Trophoblast cell (in vitro differentiated cells and primary cell): ENCODE results near the gene TUBB.
"Not testable (repeated sequence)": the region's sequence is repeated elsewhere in the genome, so short reads cannot be mapped to it uniquely, and the experiment has no call there.

ENCODE experiments used
- DNase-seq, 2 donors: peaks; one replicate each; pipeline ENCODE4 v3.0.0-alpha.2; 2016
- H2AFZ ChIP-seq: 2 replicates; pipeline ENCODE4 v1.6.1; 2013; ENCODE audit warnings: low read length, moderate library complexity, mild to moderate bottlenecking; ENCODE audit not compliant: insufficient read depth, poor library complexity
- H2AK5ac ChIP-seq: 2 replicates; pipeline ENCODE4 v1.6.1; 2013; ENCODE audit warnings: mild to moderate bottlenecking, low read length
- H2BK120ac ChIP-seq: 2 replicates; pipeline ENCODE4 v1.6.1; 2013; ENCODE audit warnings: low read length, mild to moderate bottlenecking, moderate library complexity; ENCODE audit not compliant: insufficient read depth, poor library complexity
- H2BK12ac ChIP-seq: 2 replicates; pipeline ENCODE4 v1.6.1; 2013; ENCODE audit warnings: mild to moderate bottlenecking, low read length, moderate library complexity
- H2BK5ac ChIP-seq: 2 replicates; pipeline ENCODE4 v1.6.1; 2013; ENCODE audit warnings: low read length, low read depth, moderate library complexity, mild to moderate bottlenecking; ENCODE audit not compliant: poor library complexity
- H3K14ac ChIP-seq: 2 replicates; pipeline ENCODE4 v1.6.1; 2013; ENCODE audit warnings: mild to moderate bottlenecking, low read length
- H3K18ac ChIP-seq: 2 replicates; pipeline ENCODE4 v1.6.1; 2013; ENCODE audit warnings: mild to moderate bottlenecking, low read length
- H3K23ac ChIP-seq: 2 replicates; pipeline ENCODE4 v1.6.1; 2013; ENCODE audit warnings: low read length
- H3K27ac ChIP-seq: 2 replicates; pipeline ENCODE4 v1.5.1; 2013; ENCODE audit warnings: low read depth, mild to moderate bottlenecking, inconsistent platforms, low read length, moderate library complexity
- H3K27me3 ChIP-seq: 2 replicates; pipeline ENCODE4 v1.6.1; 2013; ENCODE audit warnings: inconsistent platforms, mild to moderate bottlenecking, low read length, moderate library complexity; ENCODE audit not compliant: insufficient read depth
- H3K36me3 ChIP-seq, 2 experiments: 1 replicate in 1 of 2; 2 replicates in 1 of 2; pipeline ENCODE4 v1.6.1; 2013; ENCODE audit warnings: low read length in 2 of 2, mild to moderate bottlenecking in 2 of 2, moderate library complexity in 1 of 2; ENCODE audit not compliant: insufficient read depth in 2 of 2, control insufficient read depth in 1 of 2
- H3K4ac ChIP-seq: 2 replicates; pipeline ENCODE4 v1.6.1; 2013; ENCODE audit warnings: low read depth, mild to moderate bottlenecking, low read length, moderate library complexity
- H3K4me1 ChIP-seq, 2 experiments: 1 replicate in 1 of 2; 2 replicates in 1 of 2; pipeline ENCODE4 v1.6.1; 2013; ENCODE audit warnings: low read length in 2 of 2, mild to moderate bottlenecking in 2 of 2, moderate library complexity in 1 of 2; ENCODE audit not compliant: insufficient read depth in 2 of 2, control insufficient read depth in 1 of 2
- H3K4me2 ChIP-seq: 2 replicates; pipeline ENCODE4 v1.6.1; 2013; ENCODE audit warnings: inconsistent platforms, mild to moderate bottlenecking, low read length, moderate library complexity
- H3K4me3 ChIP-seq: 2 replicates; pipeline ENCODE4 v1.5.1; 2013; ENCODE audit warnings: mild to moderate bottlenecking, low read depth, low read length, inconsistent platforms
- H3K79me1 ChIP-seq: one replicate; pipeline ENCODE4 v1.6.1; 2013; ENCODE audit warnings: low read length
- H3K79me2 ChIP-seq: 2 replicates; pipeline ENCODE4 v1.6.1; 2013; ENCODE audit warnings: low read length, mild to moderate bottlenecking; ENCODE audit not compliant: control insufficient read depth, insufficient read depth, poor library complexity
- H3K9ac ChIP-seq: 2 replicates; pipeline ENCODE4 v1.6.1; 2013; ENCODE audit warnings: mild to moderate bottlenecking, low read length
- H3K9me3 ChIP-seq: 2 replicates; pipeline ENCODE4 v1.6.1; 2013; ENCODE audit warnings: low read depth, mild to moderate bottlenecking, control low read depth, inconsistent platforms, low read length; ENCODE audit not compliant: insufficient read depth
- H4K12ac ChIP-seq: 2 replicates; pipeline ENCODE4 v1.6.1; 2013; ENCODE audit warnings: low read depth, mild to moderate bottlenecking, low read length, moderate library complexity
- H4K8ac ChIP-seq: 2 replicates; pipeline ENCODE4 v1.6.1; 2013; ENCODE audit warnings: low read depth, mild to moderate bottlenecking, low read length, moderate library complexity
- H4K91ac ChIP-seq: one replicate; pipeline ENCODE4 v1.6.1; 2013; ENCODE audit warnings: low read depth, mild to moderate bottlenecking, low read length, moderate library complexity
- WGBS: extraction: QIAGEN DNeasy Blood & Tissue Kit; methylation state at CpG from one replicate; pipeline ENCODE4 v1.1.7; 2013; ENCODE audit warnings: missing lambda C conversion rate; ENCODE audit not compliant: insufficient read length, insufficient coverage; ENCODE audit errors: extremely low coverage; 5-methylcytosine and 5-hydroxymethylcytosine counted together

Gene TUBB

GRCh38 chr6:30719356-30719755, 796 bp upstream of the TUBB start:
- Histone ChIP-seq H3K4me2 (peak overlapping the region; percentile 72), H3K4me3 (peak overlapping the region; percentile 39), H3K27me3 (no peaks in the 10 kb centered on the region), H4K8ac (peak overlapping the region; percentile 70), H2BK120ac (peak overlapping the region; percentile 59), H3K9me3 (peaks cover 4% of the 10 kb centered on the region), H2AK5ac (peak overlapping the region; percentile 59), H2AFZ (peak overlapping the region; percentile 27), H3K27ac (peak overlapping the region; percentile 87), H3K14ac (peak overlapping the region; percentile 74), H4K12ac (peak overlapping the region; percentile 57), H3K79me1 (peaks cover 27% of the 10 kb centered on the region), H4K91ac (peak overlapping the region; percentile 90), H3K9ac (peak overlapping the region; percentile 76), H3K79me2 (peaks cover 20% of the 10 kb centered on the region), H2BK5ac (peak overlapping the region; percentile 49), H3K23ac (no peak overlapping the region), H3K36me3 (peaks cover 25 to 29% of the 10 kb centered on the region in 2 experiments), H3K18ac (no peak overlapping the region), H2BK12ac (no peak overlapping the region), H3K4ac (peak overlapping the region; percentile 65), H3K4me1 (peaks cover 5 to 6% of the 10 kb centered on the region in 2 experiments)
- no CpG with 5 or more reads among the region's 8 CpGs for WGBS
- DNase-seq, result peak in 1 of 2 donors; percentile 51

DNA sequence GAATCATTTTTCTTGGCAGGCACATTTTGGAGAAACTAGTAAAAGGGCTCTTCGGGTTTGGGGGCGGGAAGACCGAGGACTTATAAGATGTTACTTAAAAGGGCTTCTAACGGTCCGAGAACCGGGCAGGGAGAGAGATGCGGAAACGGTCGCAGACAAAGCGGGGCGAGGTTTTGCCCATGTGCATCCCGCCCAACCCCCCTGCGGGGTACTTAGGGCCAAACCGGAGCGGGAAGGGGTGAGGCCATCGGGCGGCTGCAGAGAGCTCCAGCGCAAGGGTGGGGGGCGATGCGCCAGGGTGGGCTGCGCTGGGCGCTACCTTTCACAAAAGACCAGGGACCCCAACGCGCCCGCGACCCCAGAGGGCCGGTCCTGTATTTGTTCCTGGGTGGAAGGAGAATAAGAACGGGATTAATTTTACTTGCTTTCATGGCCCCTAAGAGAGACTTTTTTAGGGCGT, 616 bp downstream of the TUBB start:
- peaks cover 27% of the 10 kb centered on the region for H3K79me1 ChIP-seq
- peaks cover 5 to 6% of the 10 kb centered on the region in 2 experiments for H3K4me1 ChIP-seq
- no peak overlapping the region for H3K23ac ChIP-seq
- peak overlapping the region; percentile 96 for H2BK5ac ChIP-seq
- no peak overlapping the region for H2BK12ac ChIP-seq
- H4K8ac ChIP-seq, result peak overlapping the region; percentile 79
- H3K9ac ChIP-seq, result peak overlapping the region; percentile 96
- H3K79me2 ChIP-seq, result peaks cover 20% of the 10 kb centered on the region
- no CpG with 5 or more reads among the region's 29 CpGs for WGBS
- peaks cover 28 to 38% of the 10 kb centered on the region in 2 experiments for H3K36me3 ChIP-seq
- H4K12ac ChIP-seq, result peak overlapping the region; percentile 89
- H3K18ac ChIP-seq, result peak overlapping the region; percentile 67
- peak; percentile 26 to 54 for DNase-seq
- H3K4me3 ChIP-seq, result peak overlapping the region; percentile 84
- peaks cover 4% of the 10 kb centered on the region for H3K9me3 ChIP-seq
- H3K27ac ChIP-seq, result peak overlapping the region; percentile 91
- no peaks in the 10 kb centered on the region for H3K27me3 ChIP-seq
- H2AK5ac ChIP-seq, result peak overlapping the region; percentile 71
- H4K91ac ChIP-seq, result peak overlapping the region; percentile 66
- H3K4ac ChIP-seq, result peak overlapping the region; percentile 90
- H2AFZ ChIP-seq, result no peak overlapping the region
- peak overlapping the region; percentile 61 for H2BK120ac ChIP-seq
- peak overlapping the region; percentile 52 for H3K4me2 ChIP-seq
- peak overlapping the region; percentile 74 for H3K14ac ChIP-seq

DNA sequence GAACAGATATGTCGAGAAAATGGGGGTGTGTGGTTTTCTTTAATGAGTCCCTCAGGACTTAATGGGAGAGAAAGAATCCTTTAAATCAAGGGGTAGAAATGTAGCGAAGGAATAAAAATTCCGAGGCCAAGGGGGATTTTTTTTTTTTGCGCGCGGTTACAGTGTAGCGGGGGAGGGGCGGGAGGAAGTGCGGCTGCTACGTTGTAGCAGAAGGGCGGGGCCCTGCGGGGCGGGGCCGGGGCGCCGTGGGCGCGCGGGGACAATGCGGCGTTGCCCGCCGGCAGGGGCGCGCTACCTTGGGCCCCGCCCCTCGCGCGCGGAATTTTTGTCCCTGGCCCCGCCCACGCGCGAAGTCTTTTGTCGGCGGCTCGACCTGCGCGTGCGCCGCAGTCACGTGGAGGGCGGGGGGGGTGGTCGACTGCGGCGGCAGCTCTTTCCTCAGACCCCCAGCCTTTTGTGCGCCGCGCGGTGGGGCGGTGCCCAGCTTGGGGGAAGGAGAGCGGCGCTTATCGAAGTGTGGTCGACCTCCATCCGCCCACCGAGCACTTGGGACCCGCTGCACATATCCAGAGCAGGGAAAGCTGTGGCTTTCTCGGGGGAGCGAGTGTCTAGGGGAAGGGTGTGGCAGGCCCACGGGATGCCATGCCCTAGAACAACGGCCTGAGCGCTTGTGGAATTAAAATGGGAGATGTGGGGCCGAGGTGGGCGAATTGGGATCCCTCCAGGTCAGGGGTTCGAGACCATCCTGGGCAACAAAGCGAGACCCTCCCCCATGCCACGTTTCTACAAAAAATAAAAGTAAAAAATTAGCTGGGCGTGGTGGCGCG, 1.3 kb downstream of the TUBB start:
- Histone ChIP-seq H3K79me1 (peaks cover 26% of the 10 kb centered on the region), H3K4ac (peak overlapping the region; percentile 100), H3K4me3 (peak overlapping the region; percentile 90), H3K18ac (peak overlapping the region; percentile 96), H3K79me2 (peaks cover 20% of the 10 kb centered on the region), H4K8ac (peak overlapping the region; percentile 95), H3K4me2 (peak overlapping the region; percentile 60), H3K4me1 (peaks cover 3 to 5% of the 10 kb centered on the region in 2 experiments), H2BK5ac (peak overlapping the region; percentile 95), H2AK5ac (peak overlapping the region; percentile 99), H3K9me3 (peaks cover 4% of the 10 kb centered on the region), H3K14ac (peak overlapping the region; percentile 97), H2AFZ (peak overlapping the region; percentile 63), H3K27me3 (no peaks in the 10 kb centered on the region), H4K12ac (peak overlapping the region; percentile 93), H2BK120ac (peak overlapping the region; percentile 84), H3K36me3 (peaks cover 28 to 39% of the 10 kb centered on the region in 2 experiments), H3K23ac (no peak overlapping the region), H3K27ac (peak overlapping the region; percentile 96), H4K91ac (peak overlapping the region; percentile 96), H3K9ac (peak overlapping the region; percentile 96), H2BK12ac (no peak overlapping the region)
- DNase-seq, result peak; percentile 90 to 97
- no CpG with 5 or more reads among the region's 71 CpGs for WGBS

DNA sequence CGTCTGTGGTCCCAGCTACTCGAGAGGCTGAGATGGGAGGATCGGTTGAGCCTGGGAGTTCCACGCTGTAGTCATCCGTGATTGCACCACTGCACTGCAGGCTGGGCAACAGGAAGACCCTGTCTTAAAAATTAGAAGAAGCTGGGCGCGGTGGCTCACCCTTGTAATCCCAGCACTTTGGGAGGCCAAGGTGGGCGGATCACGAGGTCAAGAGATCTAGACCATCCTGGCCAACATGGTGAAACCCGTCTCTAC, 1.8 kb downstream of the TUBB start:
- Histone ChIP-seq H3K9ac (peak overlapping the region; percentile 93), H4K12ac (peak overlapping the region; percentile 93), H3K36me3 (peaks cover 28 to 39% of the 10 kb centered on the region in 2 experiments), H2BK5ac (peak overlapping the region; percentile 95), H3K4me3 (peak overlapping the region; percentile 90), H3K79me2 (peaks cover 18% of the 10 kb centered on the region), H4K91ac (peak overlapping the region; percentile 96), H3K4ac (peak overlapping the region; percentile 100), H3K14ac (peak overlapping the region; percentile 97), H3K79me1 (peaks cover 21% of the 10 kb centered on the region), H3K27ac (peak overlapping the region; percentile 96), H3K4me2 (peak overlapping the region; percentile 60)
- H2AK5ac ChIP-seq, H4K8ac ChIP-seq, H2BK120ac ChIP-seq, H2AFZ ChIP-seq, H3K23ac ChIP-seq, H2BK12ac ChIP-seq, H3K9me3 ChIP-seq, H3K4me1 ChIP-seq, H3K27me3 ChIP-seq, H3K18ac ChIP-seq: not testable (repeated sequence)
- no CpG with 5 or more reads among the region's 10 CpGs for WGBS
- DNase-seq, result peak; percentile 50 to 57
